H1 (cell line): Measurements from ENCODE around the gene SPATA32. TPM values are rescaled to one million over a fixed set of nuclear protein-coding genes. Genes with fewer than 3 reads are reported as not detected.
A peak's percentile ranks its signal among the peaks of the same experiment; 100 is the strongest.

Experiments used
- CTCF ChIA-PET: fragments of 300-600 bp; sonication (Branson Sonifier 250); formaldehyde crosslinking; loops from one replicate; lab custom pipeline; 2021; ENCODE audit not compliant: partially characterized antibody; lab: Charles Lee
- POLR2A ChIA-PET: fragments of 300-600 bp; sonication (Branson Sonifier 250); formaldehyde crosslinking; loops from one replicate; lab custom pipeline; 2021; ENCODE audit warnings: inconsistent platforms; ENCODE audit not compliant: partially characterized antibody; lab: Charles Lee
- DNase-seq, 2 experiments: peaks; one replicate each; pipeline versions ENCODE4 v3.0.0 to v3.0.0-alpha.2; 2010 to 2022; ENCODE audit warnings: low spot score in 2 of 2, low read depth in 1 of 2, mixed read lengths in 1 of 2
- FAIRE-seq: peaks from 2 replicates; lab custom pipeline; 2011; peaks lifted over from hg19 to GRCh38; lab: Jason Lieb, UNC
- H2AFZ ChIP-seq: 2 replicates; pipeline ENCODE4 v1.8.1; 2012; ENCODE audit warnings: low read length, inconsistent platforms
- H2AK5ac ChIP-seq: 2 replicates; pipeline ENCODE4 v1.6.1; 2013; ENCODE audit warnings: low read depth, low read length
- H2BK120ac ChIP-seq: replicated peaks from 2 replicates; pipeline ENCODE3; 2013; ENCODE audit warnings: low read depth, low read length, inconsistent platforms
- H2BK12ac ChIP-seq: 2 replicates; pipeline ENCODE4 v1.6.1; 2013; ENCODE audit warnings: low read depth, low read length
- H2BK15ac ChIP-seq: 2 replicates; pipeline ENCODE4 v1.6.1; 2013; ENCODE audit warnings: low read length
- H2BK20ac ChIP-seq: 2 replicates; pipeline ENCODE4 v1.6.1; 2013; ENCODE audit warnings: low read length
- H2BK5ac ChIP-seq: 2 replicates; pipeline ENCODE4 v1.6.1; 2013; ENCODE audit warnings: low read depth, low read length
- H3K14ac ChIP-seq: 2 replicates; pipeline ENCODE4 v1.6.1; 2013; ENCODE audit warnings: inconsistent platforms; ENCODE audit not compliant: insufficient read length
- H3K18ac ChIP-seq: 2 replicates; pipeline ENCODE4 v1.6.1; 2013; ENCODE audit warnings: low read length; ENCODE audit errors: extremely low read depth
- H3K23ac ChIP-seq: 2 replicates; pipeline ENCODE4 v1.6.1; 2013; ENCODE audit warnings: inconsistent platforms; ENCODE audit not compliant: insufficient read length
- H3K23me2 ChIP-seq: 2 replicates; pipeline ENCODE4 v1.6.1; 2013; ENCODE audit warnings: low read depth, low read length
- H3K27ac ChIP-seq: 2 replicates; pipeline ENCODE4 v1.6.1; 2011; ENCODE audit warnings: low read depth, low read length, inconsistent platforms
- H3K27me3 ChIP-seq, 4 experiments: replicated peaks in 1 of 4; 1 replicate in 1 of 4; 2 replicates in 3 of 4; pipeline versions ENCODE4 v1.6.1 to v1.8.1; 2011 to 2013; ENCODE audit warnings: low read length in 3 of 4, mild to moderate bottlenecking in 3 of 4, inconsistent platforms in 2 of 4, mixed read lengths in 2 of 4, moderate library complexity in 1 of 4; ENCODE audit not compliant: control insufficient read depth in 3 of 4, insufficient read depth in 3 of 4; ENCODE audit errors: extremely low read depth in 1 of 4
- H3K36me3 ChIP-seq, 4 experiments: 2 replicates each; pipeline versions ENCODE4 v1.6.1 to v1.8.1; 2011 to 2013; ENCODE audit warnings: mild to moderate bottlenecking in 4 of 4, low read length in 3 of 4, moderate library complexity in 2 of 4, control low read depth in 1 of 4, inconsistent platforms in 1 of 4; ENCODE audit not compliant: insufficient read depth in 4 of 4, control insufficient read depth in 2 of 4
- H3K4ac ChIP-seq: replicated peaks from 2 replicates; pipeline ENCODE3; 2013; ENCODE audit warnings: low read length, low read depth, mixed read lengths, inconsistent platforms; ENCODE audit not compliant: insufficient read length
- H3K4me1 ChIP-seq, 4 experiments: replicated peaks in 1 of 4; 1 replicate in 1 of 4; 2 replicates in 3 of 4; pipeline versions ENCODE4 v1.6.1 to v1.8.1; 2011 to 2013; ENCODE audit warnings: low read length in 3 of 4, inconsistent platforms in 2 of 4, mixed read lengths in 1 of 4; ENCODE audit not compliant: insufficient read depth in 4 of 4, control insufficient read depth in 3 of 4
- H3K4me2 ChIP-seq, 2 experiments: 2 replicates each; pipeline versions ENCODE4 v1.6.1 to v1.8.1; 2011 to 2013; ENCODE audit warnings: low read depth in 2 of 2, low read length in 2 of 2, control low read depth in 1 of 2, inconsistent platforms in 1 of 2, mild to moderate bottlenecking in 1 of 2; ENCODE audit not compliant: insufficient read depth in 1 of 2
- H3K4me3 ChIP-seq, 4 experiments: fragments of 200-600, 300-600 bp in 1 of 4; sonication (generic), shearing (Covaris generic), sonication (Bioruptor Twin) in 1 of 4; 2 replicates each; pipeline versions ENCODE4 v1.5.1 to v1.8.1; 2011 to 2016; ENCODE audit warnings: low read length in 4 of 4, low read depth in 3 of 4, control low read depth in 2 of 4, inconsistent platforms in 2 of 4, mild to moderate bottlenecking in 2 of 4, mixed read lengths in 1 of 4, moderate library complexity in 1 of 4; ENCODE audit not compliant: insufficient read depth in 2 of 4; ENCODE audit errors: extremely low read depth in 1 of 4
- H3K56ac ChIP-seq: replicated peaks from 2 replicates; pipeline ENCODE3; 2013; ENCODE audit warnings: low read depth, mild to moderate bottlenecking, mixed read lengths, low read length, inconsistent platforms; ENCODE audit not compliant: insufficient read length
- H3K79me1 ChIP-seq: 2 replicates; pipeline ENCODE4 v1.6.1; 2013; ENCODE audit warnings: low read depth, low read length, control low read depth
- H3K79me2 ChIP-seq, 2 experiments: 2 replicates each; pipeline versions ENCODE4 v1.6.1 to v1.8.1; 2012 to 2013; ENCODE audit warnings: low read length in 2 of 2, mild to moderate bottlenecking in 2 of 2, inconsistent platforms in 1 of 2; ENCODE audit not compliant: insufficient read depth in 2 of 2, control insufficient read depth in 1 of 2
- H3K9ac ChIP-seq, 4 experiments: replicated peaks in 1 of 4; 1 replicate in 1 of 4; 2 replicates in 3 of 4; pipeline versions ENCODE4 v1.6.1 to v1.8.1; 2011 to 2013; ENCODE audit warnings: low read depth in 3 of 4, low read length in 3 of 4, control low read depth in 2 of 4, mild to moderate bottlenecking in 2 of 4, moderate library complexity in 2 of 4, inconsistent platforms in 1 of 4; ENCODE audit errors: extremely low read depth in 1 of 4
- H3K9me3 ChIP-seq, 2 experiments: 2 replicates each; pipeline versions ENCODE4 v1.6.1 to v1.8.1; 2012 to 2013; ENCODE audit warnings: mild to moderate bottlenecking in 2 of 2, moderate library complexity in 2 of 2, control low read depth in 1 of 2, inconsistent platforms in 1 of 2, low read depth in 1 of 2, low read length in 1 of 2, mixed read lengths in 1 of 2; ENCODE audit not compliant: insufficient read depth in 2 of 2
- H4K20me1 ChIP-seq, 2 experiments: replicated peaks in 1 of 2; 2 replicates each; pipeline versions ENCODE3 to v1.8.1; 2011 to 2013; ENCODE audit warnings: inconsistent platforms in 2 of 2, low read length in 2 of 2, mild to moderate bottlenecking in 1 of 2; ENCODE audit not compliant: insufficient read depth in 2 of 2, control insufficient read depth in 1 of 2
- H4K5ac ChIP-seq: 2 replicates; pipeline ENCODE4 v1.6.1; 2013; ENCODE audit warnings: low read length, low read depth, mixed read lengths, inconsistent platforms; ENCODE audit not compliant: insufficient read length
- H4K8ac ChIP-seq: 2 replicates; pipeline ENCODE4 v1.8.0; 2013; ENCODE audit warnings: mild to moderate bottlenecking, moderate library complexity, low read length, inconsistent platforms; ENCODE audit not compliant: insufficient read depth; ENCODE audit errors: extremely low read depth
- H4K91ac ChIP-seq: replicated peaks from 2 replicates; pipeline ENCODE3; 2013; ENCODE audit warnings: low read length, mixed read lengths, inconsistent platforms; ENCODE audit not compliant: insufficient read length
- EGR1 ChIP-seq: IDR thresholded peaks from 2 replicates; pipeline ENCODE4 v1.6.1; 2011; ENCODE audit warnings: low read depth, low read length, borderline replicate concordance
- FOSL1 ChIP-seq: IDR thresholded peaks from 2 replicates; pipeline ENCODE4 v1.6.1; 2011; ENCODE audit warnings: mild to moderate bottlenecking, low read depth, low read length, moderate library complexity; ENCODE audit not compliant: insufficient read depth
- GTF2F1 ChIP-seq: IDR thresholded peaks from 2 replicates; pipeline ENCODE4 v1.6.1; 2012; ENCODE audit warnings: low read depth, low read length, improper control_type of control experiment, borderline replicate concordance
- JUND ChIP-seq: IDR thresholded peaks from 2 replicates; pipeline ENCODE4 v1.6.1; 2011; ENCODE audit warnings: mild to moderate bottlenecking, improper control_type of control experiment, low read length
- KDM1A ChIP-seq: fragments of 200-600, 300-600 bp; sonication (generic); IDR thresholded peaks from 2 replicates; pipeline ENCODE4 v1.7.1; 2016; ENCODE audit warnings: mild to moderate bottlenecking, low read length, borderline replicate concordance
- NANOG ChIP-seq: IDR thresholded peaks from 2 replicates; pipeline ENCODE4 v1.6.1; 2011; ENCODE audit warnings: low read length, low read depth, mild to moderate bottlenecking, inconsistent platforms; ENCODE audit not compliant: insufficient read depth, poor library complexity, severe bottlenecking
- NRF1 ChIP-seq: IDR thresholded peaks from 2 replicates; pipeline ENCODE4 v1.6.1; 2011; ENCODE audit warnings: mild to moderate bottlenecking, low read depth, low read length, improper control_type of control experiment
- POLR2A ChIP-seq, 2 experiments: IDR thresholded peaks; 1 replicate in 1 of 2; 2 replicates in 1 of 2; pipeline ENCODE4 v1.6.1; 2011; ENCODE audit warnings: low read depth in 2 of 2, low read length in 2 of 2, mild to moderate bottlenecking in 2 of 2; ENCODE audit errors: control extremely low read depth in 1 of 2
- RFX5 ChIP-seq: IDR thresholded peaks from 2 replicates; pipeline ENCODE4 v1.6.1; 2011; ENCODE audit warnings: low read depth, low read length, improper control_type of control experiment, borderline replicate concordance
- TAF1 ChIP-seq: IDR thresholded peaks from 2 replicates; pipeline ENCODE4 v1.6.1; 2011; ENCODE audit warnings: mild to moderate bottlenecking, low read depth, low read length
- TAF7 ChIP-seq: optimal IDR thresholded peaks from 2 replicates; pipeline ENCODE3; 2011; ENCODE audit warnings: low read depth, mild to moderate bottlenecking, inconsistent platforms, low read length, moderate library complexity, borderline replicate concordance
- WGBS, 2 experiments: shearing (Covaris generic) in 1 of 2; methylation state at CpG; one replicate each; pipeline versions ENCODE4 v1.1.6 to v1.1.7; 2013 to 2015; ENCODE audit warnings: low lambda C conversion rate in 2 of 2, mixed read lengths in 2 of 2, inconsistent platforms in 1 of 2, low coverage in 1 of 2, missing lambda C conversion rate in 1 of 2; ENCODE audit not compliant: insufficient replicate concordance in 2 of 2, insufficient coverage in 1 of 2, insufficient read length in 1 of 2; ENCODE audit errors: extremely low coverage in 1 of 2, missing lambda C conversion rate in 1 of 2; 5-methylcytosine and 5-hydroxymethylcytosine counted together
- polyA plus RNA-seq, 7 experiments: library from polyadenylated mRNA; depleted of rRNA in 3 of 7; stranded (reverse) in 5 of 7; unstranded in 2 of 7; fragments of >200 nt in 5 of 7; fragments of 200-250 nt in 2 of 7; gene quantifications; 1 replicate in 5 of 7; 2 replicates in 1 of 7; 4 replicates in 1 of 7; pipeline versions ENCODE4 v1.2.1 to v1.2.3, GENCODE V29; 2011 to 2013; ENCODE audit warnings: missing spikeins in 2 of 7, mixed read lengths in 2 of 7
- total RNA-seq: library from RNA; stranded (reverse); fragmentation: NEBNext Ultra II Directional; extraction: Animal tissue kit (Norgen Biotek cat#: 25700); gene quantifications from 2 replicates; pipeline ENCODE4 v1.2.1, GENCODE V29; 2021

The SPATA32 gene
- total and polyA plus RNA-seq, 2 of the 8 experiments (the other 6 are each of a cell fraction or from before 2014, with no cell fraction given), result 0.24 TPM; not detected in 1

- FAIRE-seq, result no peak
- H2BK20ac ChIP-seq, result no peak within 1 kb of the TSS
- no peak within 1 kb of the TSS for H3K56ac ChIP-seq
- peak within 1 kb of the TSS; percentile 37 to 85 (median 60) for H3K4me3 ChIP-seq
- H4K5ac ChIP-seq, result no peak within 1 kb of the TSS
- H3K79me1 ChIP-seq, result no peaks in the 10 kb centered on the region
- no peak within 1 kb of the TSS for H3K23ac ChIP-seq
- peak within 1 kb of the TSS; percentile 54 to 98 for H3K4me2 ChIP-seq
- ChIA-PET CTCF (interaction anchor here (0.7 to 9.3 kb wide), 21 partner anchors 12 to 206 kb away, joined by 3 to 282 read pairs (median 10); partner anchors contain the start of genes ACBD4 and HEXIM1), POLR2A (interaction anchor here (0.9 to 6.5 kb wide), 9 partner anchors 12 to 72 kb away, joined by 3 to 54 read pairs (median 3); partner anchors contain the start of genes HEXIM1 and HEXIM2)
- no peak within 1 kb of the TSS for H2BK12ac ChIP-seq
- no peak within 1 kb of the TSS for H3K4ac ChIP-seq
- H4K91ac ChIP-seq, result no peak within 1 kb of the TSS
- H2BK120ac ChIP-seq, result no peak within 1 kb of the TSS
- peaks cover 15 to 45% (median 36%) of the 10 kb centered on the region in 4 experiments for H3K27me3 ChIP-seq
- DNase-seq, result peak in 1 of 2 experiments; percentile 77
- H3K27ac ChIP-seq, result no peak within 1 kb of the TSS
- H3K9ac ChIP-seq, result no peak within 1 kb of the TSS
- H3K36me3 ChIP-seq, result no peaks in the 10 kb centered on the region
- no peak within 1 kb of the TSS for H2BK15ac ChIP-seq
- peak within 1 kb of the TSS; percentile 76 for H4K8ac ChIP-seq
- H2BK5ac ChIP-seq, result no peak within 1 kb of the TSS
- H3K14ac ChIP-seq, result no peak within 1 kb of the TSS
- H3K79me2 ChIP-seq, result no peaks in the 10 kb centered on the region
- no peaks in the 10 kb centered on the region for H4K20me1 ChIP-seq
- no peak within 1 kb of the TSS for H2AK5ac ChIP-seq
- H3K4me1 ChIP-seq, result peaks cover 0 to 16% (median 8%) of the 10 kb centered on the region in 4 experiments; a peak in 5 of 7 replicates
- H3K23me2 ChIP-seq, result peaks cover 7% of the 10 kb centered on the region; the same call in 1 of the 2 replicates
- peak within 1 kb of the TSS; percentile 22; the same call in 1 of the 2 replicates for H3K18ac ChIP-seq
- WGBS, 2 experiments, result 15% methylated on average over 16 of the region's 98 CpGs; no CpG with 5 or more reads in 1 of the 2 experiments
- H3K9me3 ChIP-seq, result no peaks in the 10 kb centered on the region
- peak within 1 kb of the TSS; percentile 79; the same call in 1 of the 2 replicates for H2AFZ ChIP-seq
- TF ChIP-seq JUND (no peak), POLR2A (IDR thresholded peaks at IDR 0.05; ENCODE audit: control extremely low read depth in 1 of 2, low read depth in 2 of 2, low read length in 2 of 2) (no peak), GTF2F1 (no peak), NRF1 (no peak), KDM1A (no peak), RFX5 (no peak), FOSL1 (peak; percentile 92), TAF7 (no peak), NANOG (no peak), EGR1 (0 out of 2 replicates have a peak, but pooled peaks have one; percentile 46), TAF1 (0 out of 2 replicates have a peak, but pooled peaks have one; percentile 24)
These were observed 40.5 kb downstream of the SPATA32 start, which contains the start of gene FMNL1 for GRCh38 chr17:45221081-45222013. TSS of gene FMNL1 (plus strand) at chr17:45221885. CDS start at chr17:45222125, 240 bp downstream.
